WTC11 (cell line): Measurements from ENCODE around the gene PVALB. TPM values are rescaled to one million over a fixed set of nuclear protein-coding genes. Genes with fewer than 3 reads are reported as not detected.

Source experiments
- ATAC-seq: fragments of 200-7000 bp; cut with Tn5 transposase; 2 replicates; pipeline ENCODE4 v1.10.0; 2021; ENCODE audit warnings: mild to moderate bottlenecking, moderate library complexity
- CTCF ChIA-PET: fragments of 300-600 bp; sonication (Branson Sonifier 250); formaldehyde crosslinking; loops from one replicate; lab custom pipeline; 2021; ENCODE audit warnings: antibody characterized with exemption; lab: Charles Lee
- POLR2A ChIA-PET: fragments of 350-600 bp; sonication (Branson Sonifier 250); formaldehyde crosslinking; loops from one replicate; lab custom pipeline; 2021; ENCODE audit warnings: antibody characterized with exemption; lab: Charles Lee
- DNase-seq: peaks from one replicate; pipeline ENCODE4 v3.0.0; 2021; ENCODE audit warnings: low spot score
- H3K27ac Mint-ChIP-seq: 2 replicates; pipeline ENCODE4 v1.8.0; 2021; ENCODE audit warnings: mixed read lengths
- H3K27me3 Mint-ChIP-seq: 2 replicates; pipeline ENCODE4 v1.8.0; 2021; ENCODE audit warnings: low read depth, mild to moderate bottlenecking, moderate library complexity, mixed read lengths
- H3K36me3 Mint-ChIP-seq: 2 replicates; pipeline ENCODE4 v1.8.0; 2021; ENCODE audit warnings: mixed read lengths
- H3K4me1 Mint-ChIP-seq: 2 replicates; pipeline ENCODE4 v1.8.0; 2022; ENCODE audit warnings: mixed read lengths
- H3K4me3 Mint-ChIP-seq: 2 replicates; pipeline ENCODE4 v1.8.0; 2021; ENCODE audit warnings: mild to moderate bottlenecking, moderate library complexity, mixed read lengths
- H3K9me3 Mint-ChIP-seq: 2 replicates; pipeline ENCODE4 v1.8.0; 2021; ENCODE audit warnings: mixed read lengths
- ATF2 ChIP-seq: sonication (generic); formaldehyde crosslinking; IDR thresholded peaks from 2 replicates; pipeline ENCODE4 v1.8.1; 2022; ENCODE audit warnings: low read depth, missing genetic modification reagents, borderline replicate concordance
- CBFB ChIP-seq: sonication (generic); formaldehyde crosslinking; IDR thresholded peaks from 2 replicates; pipeline ENCODE4 v1.8.1; 2022; ENCODE audit warnings: mild to moderate bottlenecking, low read depth, missing genetic modification reagents
- CREB1 ChIP-seq: sonication (generic); formaldehyde crosslinking; IDR thresholded peaks from 2 replicates; pipeline ENCODE4 v1.8.0; 2023; ENCODE audit warnings: mild to moderate bottlenecking, missing genetic modification reagents
- CREM ChIP-seq: sonication (generic); formaldehyde crosslinking; IDR thresholded peaks from 2 replicates; pipeline ENCODE4 v1.8.1; 2022; ENCODE audit warnings: mild to moderate bottlenecking, missing genetic modification reagents, moderate library complexity
- GRHL2 ChIP-seq: fragments of 250-450 bp; sonication (Bioruptor Pico); IDR thresholded peaks from 2 replicates; pipeline ENCODE4 v1.8.0; 2022; ENCODE audit warnings: mild to moderate bottlenecking, moderate library complexity; ENCODE audit not compliant: insufficient replicate concordance, severe bottlenecking
- HMGA2 ChIP-seq: fragments of 250-450 bp; sonication (Bioruptor Pico); IDR thresholded peaks from 2 replicates; pipeline ENCODE4 v1.4.0; 2021; ENCODE audit warnings: mild to moderate bottlenecking, moderate library complexity
- IRF1 ChIP-seq: sonication (generic); formaldehyde crosslinking; IDR thresholded peaks from 2 replicates; pipeline ENCODE4 v1.8.0; 2023; ENCODE audit warnings: missing genetic modification reagents
- NFE2L1 ChIP-seq: sonication (generic); formaldehyde crosslinking; IDR thresholded peaks from 2 replicates; pipeline ENCODE4 v1.8.1; 2023; ENCODE audit warnings: missing genetic modification reagents
- NFYB ChIP-seq: sonication (generic); formaldehyde crosslinking; conservative IDR thresholded peaks from 2 replicates; pipeline ENCODE4 v1.8.0; 2022; ENCODE audit warnings: low read depth, missing genetic modification reagents
- RELA ChIP-seq: sonication (generic); formaldehyde crosslinking; IDR thresholded peaks from 2 replicates; pipeline ENCODE4 v1.8.1; 2022; ENCODE audit warnings: missing genetic modification reagents, mild to moderate bottlenecking, borderline replicate concordance
- SMAD4 ChIP-seq: sonication (generic); formaldehyde crosslinking; IDR thresholded peaks from 2 replicates; pipeline ENCODE4 v1.8.0; 2022; ENCODE audit warnings: mild to moderate bottlenecking, missing genetic modification reagents
- USF2 ChIP-seq: sonication (generic); formaldehyde crosslinking; IDR thresholded peaks from 2 replicates; pipeline ENCODE4 v1.8.1; 2023; ENCODE audit warnings: mild to moderate bottlenecking, missing genetic modification reagents, moderate library complexity
- ZNF121 ChIP-seq: sonication (generic); formaldehyde crosslinking; IDR thresholded peaks from 2 replicates; pipeline ENCODE4 v1.8.0; 2023; ENCODE audit warnings: missing genetic modification reagents
- ZNF219 ChIP-seq: sonication (generic); formaldehyde crosslinking; IDR thresholded peaks from 2 replicates; pipeline ENCODE4 v1.8.0; 2023; ENCODE audit warnings: missing genetic modification reagents, mild to moderate bottlenecking, borderline replicate concordance
- ZNF263 ChIP-seq: sonication (generic); formaldehyde crosslinking; IDR thresholded peaks from 2 replicates; pipeline ENCODE4 v1.8.1; 2022; ENCODE audit warnings: low read depth, mild to moderate bottlenecking, moderate library complexity, missing genetic modification reagents
- ZNF416 ChIP-seq: fragments of 250-450 bp; sonication (Bioruptor Pico); IDR thresholded peaks from 2 replicates; pipeline ENCODE4 v1.9.0; 2021; ENCODE audit warnings: mild to moderate bottlenecking, inconsistent platforms
- ZNF425 ChIP-seq: fragments of 250-450 bp; sonication (Bioruptor Pico); conservative IDR thresholded peaks from 2 replicates; pipeline ENCODE4 v1.9.0; 2021; ENCODE audit warnings: mild to moderate bottlenecking
- ZNF532 ChIP-seq: fragments of 250-450 bp; sonication (Bioruptor Pico); IDR thresholded peaks from 2 replicates; pipeline ENCODE4 v1.9.0; 2021; ENCODE audit warnings: mild to moderate bottlenecking, borderline replicate concordance
- total RNA-seq: library from RNA; stranded (reverse); gene quantifications from 3 replicates; pipeline ENCODE4 v1.2.3, GENCODE V29; 2021

The PVALB gene
- total RNA-seq, 1 experiment from 2014 or later = 2.7 TPM

GRCh38 chr22:36762687-36763260 lies 54.1 kb downstream of the PVALB start (continued):
- no peak for TF ChIP-seq ZNF532 (CRISPR knock-in tag)
- no peak for TF ChIP-seq ZNF121 (CRISPR knock-in tag)
- TF ChIP-seq NFYB = no peak
- TF ChIP-seq ZNF263 (CRISPR knock-in tag) = no peak
- no peak for TF ChIP-seq RELA (CRISPR knock-in tag)
- TF ChIP-seq NFE2L1 (CRISPR knock-in tag) = no peak
- no peak for TF ChIP-seq IRF1 (CRISPR knock-in tag)
- TF ChIP-seq CREB1 = no peak

GRCh38 chr22:36761553-36762240 lies 55.1 kb downstream of the PVALB start:
- Mint-ChIP-seq H3K36me3 (peaks cover 19% of the 10 kb centered on the region), H3K4me3 (no peak overlapping the region), H3K27me3 (no peaks in the 10 kb centered on the region), H3K27ac (no peak overlapping the region), H3K9me3 (no peaks in the 10 kb centered on the region), H3K4me1 (peaks cover 8% of the 10 kb centered on the region)
- TF ChIP-seq GRHL2 (CRISPR knock-in tag) = no peak
- 0 out of 2 replicates have a peak, but pooled peaks have one; percentile 14 for TF ChIP-seq USF2
- no peak for TF ChIP-seq HMGA2
- ChIA-PET CTCF (no interaction called here), POLR2A (no interaction called here)
- DNase-seq (no peak), ATAC-seq (no peak)

GRCh38 chr22:36760786-36761185 lies 56.0 kb downstream of the PVALB start:
- Mint-ChIP-seq H3K4me3 (no peak overlapping the region), H3K9me3 (no peaks in the 10 kb centered on the region), H3K27ac (no peak overlapping the region), H3K4me1 (0 out of 2 replicates have a peak, but pooled peaks cover under 1% of the 10 kb centered on the region), H3K36me3 (peaks cover 19% of the 10 kb centered on the region), H3K27me3 (no peaks in the 10 kb centered on the region)
- ChIA-PET CTCF (interaction anchor here (0.9 to 1.5 kb wide), 2 partner anchors 191 to 250 kb away, joined by 3 read pairs; no protein-coding TSS in a partner anchor), POLR2A (no interaction called here)
- no peak for DNase-seq
- no peak for ATAC-seq
- TF ChIP-seq ATF2 (no peak), ZNF219 (CRISPR knock-in tag) (no peak), ZNF425 (CRISPR knock-in tag) (no peak), CBFB (CRISPR knock-in tag) (no peak), ZNF532 (CRISPR knock-in tag) (no peak), ZNF416 (CRISPR knock-in tag) (no peak), SMAD4 (CRISPR knock-in tag) (no peak), CREM (CRISPR knock-in tag) (no peak)
